Astrocyte (in vitro differentiated cells and primary cell): ENCODE data around the gene MSMO1.

ENCODE experiments used
- EZH2 ChIP-seq: IDR thresholded peaks from 2 replicates; pipeline ENCODE4 v1.6.1; 2012; ENCODE audit warnings: mild to moderate bottlenecking, low read length, inconsistent platforms; ENCODE audit not compliant: insufficient read depth
- TF ChIP-seq, protein P1 (sequence below): IDR thresholded peaks from 2 replicates; pipeline ENCODE4 v1.5.1; 2011; ENCODE audit warnings: low read depth, mild to moderate bottlenecking, inconsistent platforms, low read length, moderate library complexity; ENCODE audit not compliant: insufficient read depth

DNA sequence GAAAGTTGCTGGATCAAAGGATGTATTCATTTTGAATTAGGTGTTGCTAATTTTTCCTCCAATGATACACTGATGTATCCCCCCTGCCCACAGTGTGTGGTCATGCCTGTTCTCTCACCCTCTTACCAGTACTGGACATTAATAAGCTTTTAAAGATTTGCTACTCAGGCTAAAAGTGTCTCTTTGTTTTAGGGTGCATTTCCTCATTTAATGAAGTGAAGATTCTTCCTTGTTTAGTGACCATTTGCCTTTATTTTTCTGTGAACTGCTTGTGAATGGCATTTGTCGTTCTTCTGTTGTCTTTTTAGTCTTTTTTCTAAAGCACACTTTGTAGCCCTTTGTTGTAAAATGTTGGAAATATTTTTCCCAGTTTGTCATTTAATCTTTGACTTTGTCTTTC lies 5.0 kb downstream of the MSMO1 start:
- TF ChIP-seq EZH2: no peak
- TF ChIP-seq, protein P1, sequence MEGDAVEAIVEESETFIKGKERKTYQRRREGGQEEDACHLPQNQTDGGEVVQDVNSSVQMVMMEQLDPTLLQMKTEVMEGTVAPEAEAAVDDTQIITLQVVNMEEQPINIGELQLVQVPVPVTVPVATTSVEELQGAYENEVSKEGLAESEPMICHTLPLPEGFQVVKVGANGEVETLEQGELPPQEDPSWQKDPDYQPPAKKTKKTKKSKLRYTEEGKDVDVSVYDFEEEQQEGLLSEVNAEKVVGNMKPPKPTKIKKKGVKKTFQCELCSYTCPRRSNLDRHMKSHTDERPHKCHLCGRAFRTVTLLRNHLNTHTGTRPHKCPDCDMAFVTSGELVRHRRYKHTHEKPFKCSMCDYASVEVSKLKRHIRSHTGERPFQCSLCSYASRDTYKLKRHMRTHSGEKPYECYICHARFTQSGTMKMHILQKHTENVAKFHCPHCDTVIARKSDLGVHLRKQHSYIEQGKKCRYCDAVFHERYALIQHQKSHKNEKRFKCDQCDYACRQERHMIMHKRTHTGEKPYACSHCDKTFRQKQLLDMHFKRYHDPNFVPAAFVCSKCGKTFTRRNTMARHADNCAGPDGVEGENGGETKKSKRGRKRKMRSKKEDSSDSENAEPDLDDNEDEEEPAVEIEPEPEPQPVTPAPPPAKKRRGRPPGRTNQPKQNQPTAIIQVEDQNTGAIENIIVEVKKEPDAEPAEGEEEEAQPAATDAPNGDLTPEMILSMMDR: no peak
